H9 (cell line): ENCODE data around the gene VILL. TPM values are rescaled to one million over a fixed set of nuclear protein-coding genes. Genes with fewer than 3 reads are reported as not detected.

Experiments used
- DNase-seq: peaks from one replicate; pipeline ENCODE4 v3.0.0-alpha.2; 2017
- H2AFZ ChIP-seq: one replicate; pipeline ENCODE4 v1.6.1; 2013; ENCODE audit warnings: mild to moderate bottlenecking, low read length, control low read depth, moderate library complexity
- H2AK5ac ChIP-seq: 2 replicates; pipeline ENCODE4 v1.6.1; 2013; ENCODE audit warnings: low read length, control low read depth, mixed read lengths; ENCODE audit not compliant: insufficient read length
- H2BK120ac ChIP-seq: one replicate; pipeline ENCODE4 v1.6.1; 2013; ENCODE audit warnings: low read depth, mild to moderate bottlenecking, low read length, control low read depth, inconsistent platforms; ENCODE audit not compliant: poor library complexity, severe bottlenecking
- H2BK12ac ChIP-seq: 2 replicates; pipeline ENCODE4 v1.6.1; 2013; ENCODE audit warnings: low read length, control low read depth, mixed read lengths, low read depth; ENCODE audit not compliant: insufficient read length
- H2BK15ac ChIP-seq: 2 replicates; pipeline ENCODE4 v1.6.1; 2013; ENCODE audit warnings: low read depth, low read length, control low read depth
- H2BK20ac ChIP-seq: one replicate; pipeline ENCODE4 v1.6.1; 2013; ENCODE audit warnings: low read depth, mild to moderate bottlenecking, low read length, control low read depth, inconsistent platforms; ENCODE audit not compliant: poor library complexity, severe bottlenecking
- H2BK5ac ChIP-seq: 2 replicates; pipeline ENCODE4 v1.6.1; 2013; ENCODE audit warnings: low read length, control low read depth, mixed read lengths; ENCODE audit not compliant: insufficient read length
- H3K14ac ChIP-seq: 2 replicates; pipeline ENCODE4 v1.6.1; 2013; ENCODE audit warnings: low read length, control low read depth; ENCODE audit not compliant: insufficient read depth
- H3K18ac ChIP-seq: 2 replicates; pipeline ENCODE4 v1.6.1; 2013; ENCODE audit warnings: low read depth, mild to moderate bottlenecking, mixed read lengths, low read length, control low read depth; ENCODE audit not compliant: insufficient read length
- H3K23ac ChIP-seq: 2 replicates; pipeline ENCODE4 v1.6.1; 2013; ENCODE audit warnings: low read length, control low read depth, mixed read lengths, low read depth; ENCODE audit not compliant: insufficient read length
- H3K23me2 ChIP-seq: 2 replicates; pipeline ENCODE4 v1.6.1; 2013; ENCODE audit warnings: low read depth, mild to moderate bottlenecking, mixed read lengths, low read length, control low read depth; ENCODE audit not compliant: insufficient read length, poor library complexity, severe bottlenecking
- H3K27ac ChIP-seq: 2 replicates; pipeline ENCODE4 v1.5.1; 2013; ENCODE audit warnings: low read length, control low read depth, mixed read lengths, low read depth; ENCODE audit not compliant: insufficient read length
- H3K27me3 ChIP-seq: 2 replicates; pipeline ENCODE4 v1.6.1; 2013; ENCODE audit warnings: low read length, control low read depth, inconsistent platforms; ENCODE audit not compliant: insufficient read depth
- H3K4ac ChIP-seq: 2 replicates; pipeline ENCODE4 v1.6.1; 2013; ENCODE audit warnings: low read depth, mild to moderate bottlenecking, control low read depth, inconsistent platforms, low read length, moderate library complexity
- H3K4me1 ChIP-seq: 2 replicates; pipeline ENCODE4 v1.6.1; 2013; ENCODE audit warnings: low read length, control low read depth, inconsistent platforms; ENCODE audit not compliant: insufficient read depth
- H3K4me2 ChIP-seq: 2 replicates; pipeline ENCODE4 v1.6.1; 2013; ENCODE audit warnings: low read length, control low read depth, mixed read lengths; ENCODE audit not compliant: insufficient read length, insufficient read depth
- H3K56ac ChIP-seq: 2 replicates; pipeline ENCODE4 v1.6.1; 2013; ENCODE audit warnings: low read depth, mild to moderate bottlenecking, mixed read lengths, low read length, control low read depth; ENCODE audit not compliant: insufficient read length
- H3K79me1 ChIP-seq: 2 replicates; pipeline ENCODE4 v1.6.1; 2013; ENCODE audit warnings: low read depth, mild to moderate bottlenecking, moderate library complexity, low read length, control low read depth, inconsistent platforms; ENCODE audit not compliant: insufficient read depth, poor library complexity, severe bottlenecking
- H3K79me2 ChIP-seq: 2 replicates; pipeline ENCODE4 v1.6.1; 2013; ENCODE audit warnings: low read length, control low read depth, inconsistent platforms; ENCODE audit not compliant: insufficient read depth
- H3K9ac ChIP-seq: 2 replicates; pipeline ENCODE4 v1.6.1; 2013; ENCODE audit warnings: low read length, control low read depth, mixed read lengths; ENCODE audit not compliant: insufficient read length; ENCODE audit errors: extremely low read depth
- H3K9me3 ChIP-seq: one replicate; pipeline ENCODE4 v1.6.1; 2013; ENCODE audit warnings: low read depth, low read length, inconsistent platforms; ENCODE audit not compliant: control insufficient read depth
- H3T11ph ChIP-seq: one replicate; pipeline ENCODE4 v1.6.1; 2013; ENCODE audit warnings: mild to moderate bottlenecking, low read length, control low read depth, inconsistent platforms
- H4K20me1 ChIP-seq: one replicate; pipeline ENCODE4 v1.6.1; 2013; ENCODE audit not compliant: control insufficient read depth, insufficient read length, insufficient read depth
- H4K5ac ChIP-seq: 2 replicates; pipeline ENCODE4 v1.6.1; 2013; ENCODE audit warnings: low read depth, mild to moderate bottlenecking, mixed read lengths, low read length, control low read depth; ENCODE audit not compliant: insufficient read length
- H4K8ac ChIP-seq: replicated peaks from 2 replicates; pipeline ENCODE4 v1.6.1; 2013; ENCODE audit warnings: low read length, control low read depth, mixed read lengths, low read depth; ENCODE audit not compliant: insufficient read length
- H4K91ac ChIP-seq: 2 replicates; pipeline ENCODE4 v1.6.1; 2013; ENCODE audit warnings: low read depth, mild to moderate bottlenecking, moderate library complexity, mixed read lengths, low read length, control low read depth; ENCODE audit not compliant: insufficient read length
- H3K27ac Mint-ChIP-seq, 3 experiments: 2 replicates in 2 of 3; 3 replicates in 1 of 3; pipeline ENCODE4 v1.8.0; 2020 to 2021; ENCODE audit warnings: mixed read lengths in 3 of 3, mild to moderate bottlenecking in 1 of 3, moderate library complexity in 1 of 3
- H3K27me3 Mint-ChIP-seq: 2 replicates; pipeline ENCODE4 v1.8.0; 2021; ENCODE audit warnings: low read depth, mild to moderate bottlenecking, moderate library complexity, mixed read lengths
- H3K36me3 Mint-ChIP-seq, 3 experiments: 2 replicates in 2 of 3; 3 replicates in 1 of 3; pipeline ENCODE4 v1.8.0; 2020 to 2021; ENCODE audit warnings: low read depth in 3 of 3, mixed read lengths in 3 of 3; ENCODE audit not compliant: insufficient read depth in 1 of 3
- H3K4me1 Mint-ChIP-seq, 2 experiments: 2 replicates each; pipeline ENCODE4 v1.8.0; 2020; ENCODE audit warnings: mixed read lengths in 2 of 2
- H3K4me3 Mint-ChIP-seq, 2 experiments: 2 replicates in 1 of 2; 3 replicates in 1 of 2; pipeline ENCODE4 v1.8.0; 2020 to 2021; ENCODE audit warnings: mild to moderate bottlenecking in 2 of 2, mixed read lengths in 2 of 2, moderate library complexity in 1 of 2
- H3K9me3 Mint-ChIP-seq, 2 experiments: 2 replicates in 1 of 2; 3 replicates in 1 of 2; pipeline ENCODE4 v1.8.0; 2020; ENCODE audit warnings: mild to moderate bottlenecking in 2 of 2, mixed read lengths in 2 of 2, moderate library complexity in 1 of 2
- CTCF ChIP-seq: fragments of 200-600 bp; sonication (generic); conservative IDR thresholded peaks from 3 replicates; pipeline ENCODE4 v1.8.0; 2021; ENCODE audit warnings: antibody characterized with exemption, mild to moderate bottlenecking
- WGBS: extraction: QIAGEN DNeasy Blood & Tissue Kit; methylation state at CpG from one replicate; pipeline ENCODE4 v1.1.7; 2013; ENCODE audit warnings: missing lambda C conversion rate, low lambda C conversion rate, mixed read lengths; ENCODE audit not compliant: insufficient read length; ENCODE audit errors: extremely low coverage; 5-methylcytosine and 5-hydroxymethylcytosine counted together
- total RNA-seq: library from RNA; stranded (reverse); gene quantifications from 2 replicates; pipeline ENCODE4 v1.2.1, GENCODE V29; 2021

Gene VILL
- total RNA-seq, 1 experiment from 2014 or later, result 3.2 TPM

GRCh38 chr3:37942646-37943045 lies 47.9 kb upstream of the VILL start:
- Histone ChIP-seq H3K4ac (no peak overlapping the region), H3K18ac (no peak overlapping the region), H4K8ac (no peak overlapping the region), H4K91ac (no peak overlapping the region), H2BK120ac (no peak overlapping the region), H3K23ac (no peak overlapping the region), H2BK15ac (no peak overlapping the region), H2AK5ac (no peak overlapping the region), H3K14ac (no peak overlapping the region), H3K27me3 (no peaks in the 10 kb centered on the region), H3K9ac (no peak overlapping the region), H3K27ac (no peak overlapping the region), H3K9me3 (no peaks in the 10 kb centered on the region), H4K20me1 (no peaks in the 10 kb centered on the region), H3K23me2 (no peaks in the 10 kb centered on the region), H3K56ac (no peak overlapping the region), H3K79me1 (no peaks in the 10 kb centered on the region), H3K79me2 (0 out of 2 replicates have a peak, but pooled peaks cover 2% of the 10 kb centered on the region), H2BK20ac (no peak overlapping the region), H3K4me1 (peaks cover 3% of the 10 kb centered on the region; the same call in 1 of the 2 replicates), H2BK5ac (no peak overlapping the region), H4K5ac (no peak overlapping the region), H2AFZ (no peak overlapping the region), H3T11ph (no peak overlapping the region), H2BK12ac (no peak overlapping the region), H3K4me2 (no peak overlapping the region)
- Mint-ChIP-seq H3K27ac (no peak overlapping the region), H3K4me1 (peaks cover 22% of the 10 kb centered on the region in 2 experiments), H3K9me3 (no peaks in the 10 kb centered on the region), H3K36me3 (peaks cover 0 to 3% (median 3%) of the 10 kb centered on the region in 3 experiments; a peak in 2 of 7 replicates), H3K27me3 (no peaks in the 10 kb centered on the region), H3K4me3 (no peak overlapping the region)
- no CpG with 5 or more reads among the region's 2 CpGs for WGBS
- TF ChIP-seq CTCF, result no peak
- no peak for DNase-seq
